BJ (cell line): Measurements from ENCODE around the gene KCNQ5. TPM values are rescaled to one million over a fixed set of nuclear protein-coding genes. Genes with fewer than 3 reads are reported as not detected.
A peak's percentile ranks its signal among the peaks of the same experiment; 100 is the strongest.

ENCODE experiments used
- CTCF ChIA-PET: fragments of 350-600 bp; formaldehyde crosslinking; extraction: SDS; loops from one replicate; lab custom pipeline; 2021; ENCODE audit warnings: antibody characterized with exemption, inconsistent platforms; lab: Yijun Ruan, JAX
- POLR2A ChIA-PET: fragments of 300-600 bp; sonication (Branson Sonifier 250); formaldehyde crosslinking; extraction: SDS; loops from one replicate; lab custom pipeline; 2021; ENCODE audit warnings: antibody characterized with exemption; lab: Charles Lee
- DNase-seq: peaks from one replicate; pipeline ENCODE4 v3.0.0-alpha.2; 2011; ENCODE audit warnings: low read depth
- H3K27me3 ChIP-seq: 2 replicates; pipeline ENCODE4 v1.6.0; 2011; ENCODE audit warnings: low read length; ENCODE audit not compliant: control insufficient read depth, insufficient read depth
- H3K36me3 ChIP-seq: 2 replicates; pipeline ENCODE4 v1.5.1; 2011; ENCODE audit warnings: low read length; ENCODE audit not compliant: control insufficient read depth, insufficient read depth
- H3K4me3 ChIP-seq: 2 replicates; pipeline ENCODE4 v1.5.1; 2011; ENCODE audit warnings: low read depth, mild to moderate bottlenecking, control low read depth, low read length
- CTCF ChIP-seq: IDR thresholded peaks from 2 replicates; pipeline ENCODE4 v1.5.1; 2011; ENCODE audit warnings: low read depth, mild to moderate bottlenecking, control low read depth, inconsistent platforms, low read length, moderate library complexity; ENCODE audit not compliant: insufficient read depth
- polyA plus RNA-seq: library from polyadenylated mRNA; depleted of rRNA; stranded (reverse); fragments of >200 nt; gene quantifications from 2 replicates; pipeline ENCODE4 v1.2.3, GENCODE V29; 2011

The KCNQ5 gene
- polyA plus RNA-seq, 1 experiment = 1.4 TPM

DNA sequence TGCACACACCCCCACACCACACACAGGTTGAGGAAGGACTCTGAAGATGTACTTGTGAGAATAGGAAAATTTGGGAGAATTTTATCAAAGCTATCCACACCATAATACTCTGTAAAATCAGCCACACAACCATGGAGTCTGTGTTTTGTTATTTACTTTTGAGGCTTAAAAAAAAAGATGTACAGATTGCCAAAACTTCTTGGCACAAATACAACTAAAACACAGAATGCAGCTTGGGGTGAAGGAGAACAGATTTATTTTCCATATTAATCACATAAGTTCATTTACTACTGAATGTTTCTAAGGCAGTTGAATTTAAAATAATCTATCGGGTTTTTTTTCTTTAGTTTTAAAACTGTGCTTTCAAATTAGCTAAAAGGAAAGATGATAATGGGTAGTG, 32.8 kb upstream of the KCNQ5 start:
- H3K36me3 ChIP-seq = no peaks in the 10 kb centered on the region
- no peak overlapping the region for H3K4me3 ChIP-seq
- ChIA-PET CTCF (interaction anchor here (0.6 to 2.5 kb wide), 4 partner anchors 9 to 593 kb away, joined by 3 to 17 read pairs (median 10); no protein-coding TSS in a partner anchor), POLR2A (no interaction called here)
- no peak for DNase-seq
- no peaks in the 10 kb centered on the region for H3K27me3 ChIP-seq
- TF ChIP-seq CTCF = no peak

- ChIA-PET CTCF (interaction anchor here (1.1 to 1.6 kb wide), 3 partner anchors 15 to 184 kb away, joined by 3 to 4 read pairs (median 3); no protein-coding TSS in a partner anchor), POLR2A (no interaction called here)
- no peak for DNase-seq
- Histone ChIP-seq H3K36me3 (no peaks in the 10 kb centered on the region), H3K27me3 (no peaks in the 10 kb centered on the region), H3K4me3 (no peak overlapping the region)
- TF ChIP-seq CTCF = no peak
Observed at GRCh38 chr6:72595812-72596211, 26.1 kb upstream of the KCNQ5 start.

DNA sequence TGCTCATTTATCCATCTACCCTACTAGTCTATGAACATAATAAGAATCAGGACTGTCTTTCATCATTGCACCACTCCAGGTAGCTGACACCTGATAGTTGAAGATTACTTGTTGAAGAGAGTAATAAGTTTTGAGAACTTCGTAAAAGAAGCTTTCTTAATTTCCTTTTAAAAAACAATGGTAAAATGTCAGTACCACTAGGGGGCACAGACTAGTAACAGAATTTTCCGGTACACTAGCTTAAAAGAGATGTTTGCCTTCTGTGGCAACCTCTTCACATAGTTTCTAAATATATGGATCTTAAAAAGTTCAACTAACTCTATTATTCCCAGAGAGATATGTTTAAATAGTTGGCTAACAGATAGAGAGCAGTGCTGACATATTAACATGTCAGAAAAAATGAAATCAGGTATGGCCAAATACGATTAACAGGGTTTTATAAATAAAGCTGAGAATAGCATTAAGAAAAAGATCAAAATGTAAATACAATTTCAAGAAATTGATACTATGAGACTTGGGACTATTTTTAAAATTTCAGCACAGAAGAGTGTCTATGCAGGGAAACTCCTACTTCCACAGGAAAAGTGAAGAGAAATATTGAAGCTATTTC, 5.4 kb upstream of the KCNQ5 start:
- Histone ChIP-seq H3K36me3 (no peaks in the 10 kb centered on the region), H3K27me3 (no peaks in the 10 kb centered on the region), H3K4me3 (no peak overlapping the region)
- ChIA-PET POLR2A (interaction anchor here (0.5 to 0.6 kb wide), 2 partner anchors 19 to 29 kb away, joined by 14 to 15 read pairs; no protein-coding TSS in a partner anchor), CTCF (interaction anchor here (0.7 to 7.5 kb wide), 40 partner anchors 9 to 712 kb away, joined by 3 to 117 read pairs (median 4); no protein-coding TSS in a partner anchor)
- no peak for DNase-seq
- TF ChIP-seq CTCF = peak; percentile 69

DNA sequence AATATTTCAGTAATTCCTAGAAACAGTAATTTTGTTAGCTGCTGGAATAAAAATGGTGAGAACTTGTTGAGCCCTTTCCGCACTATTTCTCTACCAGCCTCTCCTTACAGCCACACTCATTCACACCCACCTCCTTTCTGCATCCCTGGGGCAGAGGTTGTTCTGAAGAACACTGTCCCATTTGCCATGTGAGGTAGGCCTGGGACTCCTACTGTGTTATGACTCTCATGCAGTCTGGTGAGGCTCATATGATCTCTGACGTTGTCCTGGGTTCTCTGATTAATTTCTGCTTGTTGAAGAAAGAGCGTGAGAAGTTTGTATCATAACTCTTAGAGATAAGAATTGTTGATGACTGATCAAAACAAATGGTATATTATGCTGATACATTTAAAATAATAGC, 4.1 kb upstream of the KCNQ5 start:
- no peak for TF ChIP-seq CTCF
- Histone ChIP-seq H3K4me3 (no peak overlapping the region), H3K27me3 (no peaks in the 10 kb centered on the region), H3K36me3 (no peaks in the 10 kb centered on the region)
- DNase-seq = no peak
- POLR2A ChIA-PET = no interaction called here
- CTCF ChIA-PET = interaction anchor here (1.0 to 7.5 kb wide), 7 partner anchors 20 to 571 kb away, joined by 3 to 117 read pairs (median 5); no protein-coding TSS in a partner anchor

GRCh38 chr6:72619883-72620696, 1.8 kb upstream of the KCNQ5 start:
- ChIA-PET POLR2A (no interaction called here), CTCF (interaction anchor here (0.6 to 7.5 kb wide), 11 partner anchors 10 to 707 kb away, joined by 3 to 117 read pairs (median 3); no protein-coding TSS in a partner anchor)
- Histone ChIP-seq H3K36me3 (no peaks in the 10 kb centered on the region), H3K27me3 (no peaks in the 10 kb centered on the region), H3K4me3 (peak overlapping the region; percentile 24)
- DNase-seq = no peak
- no peak for TF ChIP-seq CTCF
